ENCODE results near the gene THUMPD3. TPM values are rescaled to one million over a fixed set of nuclear protein-coding genes. Genes with fewer than 3 reads are reported as not detected.

THUMPD3 gene
- polyA plus RNA-seq, 2 donors = 21.2 to 24.7 TPM

- Histone ChIP-seq H3K9me3 (ENCODE audit: control insufficient read depth in 2 of 2, insufficient read depth in 1 of 2, low read depth in 1 of 2, low read length in 1 of 2) (no peaks in the 10 kb centered on the region), H3K4me1 (ENCODE audit: control insufficient read depth in 2 of 2, insufficient read depth in 2 of 2, low read length in 1 of 2) (no peaks in the 10 kb centered on the region), H3K27me3 (ENCODE audit: control insufficient read depth in 1 of 2, insufficient read depth in 2 of 2, low read length in 2 of 2) (no peaks in the 10 kb centered on the region), H3K27ac (ENCODE audit: low read depth in 2 of 2, low read length in 1 of 2) (no peak overlapping the region), H3K36me3 (ENCODE audit: control insufficient read depth in 2 of 2, insufficient read depth in 2 of 2, low read length in 1 of 2) (no peaks in the 10 kb centered on the region), H3K4me3 (ENCODE audit: low read depth in 1 of 2, low read length in 2 of 2) (no peak overlapping the region)
- WGBS, 2 donors = 32 to 41% methylated on average over 1 of the region's 1 CpG
Observed at GRCh38 chr3:9339761-9340471, 22.9 kb upstream of the THUMPD3 start.

GRCh38 chr3:9340472-9340902, 22.4 kb upstream of the THUMPD3 start:
- Histone ChIP-seq H3K27me3 (ENCODE audit: control insufficient read depth in 1 of 2, insufficient read depth in 2 of 2, low read length in 2 of 2) (no peaks in the 10 kb centered on the region), H3K4me1 (ENCODE audit: control insufficient read depth in 2 of 2, insufficient read depth in 2 of 2, low read length in 1 of 2) (no peaks in the 10 kb centered on the region)
- WGBS, 2 donors = 89 to 96% methylated on average over 3 of the region's 3 CpGs

GRCh38 chr3:9342696-9343095, 20.2 kb upstream of the THUMPD3 start:
- H3K4me3 ChIP-seq (ENCODE audit: low read depth in 1 of 2, low read length in 2 of 2) = no peak overlapping the region
- H3K27ac ChIP-seq (ENCODE audit: low read depth in 2 of 2, low read length in 1 of 2) = no peak overlapping the region
- no peaks in the 10 kb centered on the region for H3K4me1 ChIP-seq (ENCODE audit: control insufficient read depth in 2 of 2, insufficient read depth in 2 of 2, low read length in 1 of 2)
- 70 to 83% methylated on average over 4 of the region's 4 CpGs for WGBS, 2 donors
- no peaks in the 10 kb centered on the region for H3K27me3 ChIP-seq (ENCODE audit: control insufficient read depth in 1 of 2, insufficient read depth in 2 of 2, low read length in 2 of 2)
- H3K9me3 ChIP-seq (ENCODE audit: control insufficient read depth in 2 of 2, insufficient read depth in 1 of 2, low read depth in 1 of 2, low read length in 1 of 2) = no peaks in the 10 kb centered on the region
- H3K36me3 ChIP-seq (ENCODE audit: control insufficient read depth in 2 of 2, insufficient read depth in 2 of 2, low read length in 1 of 2) = no peaks in the 10 kb centered on the region

More at GRCh38 chr3:9340472-9340902, 22.4 kb upstream of the THUMPD3 start:
- Histone ChIP-seq H3K4me3 (ENCODE audit: low read depth in 1 of 2, low read length in 2 of 2) (no peak overlapping the region), H3K9me3 (ENCODE audit: control insufficient read depth in 2 of 2, insufficient read depth in 1 of 2, low read depth in 1 of 2, low read length in 1 of 2) (no peaks in the 10 kb centered on the region), H3K27ac (ENCODE audit: low read depth in 2 of 2, low read length in 1 of 2) (no peak overlapping the region), H3K36me3 (ENCODE audit: control insufficient read depth in 2 of 2, insufficient read depth in 2 of 2, low read length in 1 of 2) (no peaks in the 10 kb centered on the region)

GRCh38 chr3:9343115-9343514, 19.7 kb upstream of the THUMPD3 start:
- H3K36me3 ChIP-seq (ENCODE audit: control insufficient read depth in 2 of 2, insufficient read depth in 2 of 2, low read length in 1 of 2) = no peaks in the 10 kb centered on the region

DNA sequence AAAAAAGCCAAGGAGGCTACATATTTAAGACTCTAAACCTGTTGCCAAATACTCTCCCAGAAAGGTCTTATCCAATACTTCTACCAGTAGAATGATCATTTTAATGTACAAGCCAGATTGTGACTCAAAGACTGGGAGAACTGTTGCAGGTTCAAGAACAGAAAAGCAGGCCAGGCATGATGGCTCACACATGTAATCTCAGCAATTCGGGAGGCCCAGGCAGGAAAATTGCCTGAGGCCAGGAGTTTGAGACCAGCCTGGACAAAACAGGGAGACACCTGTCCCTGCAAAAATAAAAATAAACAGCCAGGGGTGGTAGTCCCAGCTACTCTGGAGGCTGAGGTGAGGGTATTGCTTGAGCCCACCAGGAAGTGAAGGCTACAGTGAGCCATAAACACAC, 17.8 kb upstream of the THUMPD3 start:
- Histone ChIP-seq H3K27ac (ENCODE audit: low read depth in 2 of 2, low read length in 1 of 2) (no peak overlapping the region), H3K4me3 (ENCODE audit: low read depth in 1 of 2, low read length in 2 of 2) (no peak overlapping the region), H3K4me1 (ENCODE audit: control insufficient read depth in 2 of 2, insufficient read depth in 2 of 2, low read length in 1 of 2) (peaks cover 0 to 12% of the 10 kb centered on the region in 2 donors), H3K27me3 (ENCODE audit: control insufficient read depth in 1 of 2, insufficient read depth in 2 of 2, low read length in 2 of 2) (no peaks in the 10 kb centered on the region), H3K36me3 (ENCODE audit: control insufficient read depth in 2 of 2, insufficient read depth in 2 of 2, low read length in 1 of 2) (no peaks in the 10 kb centered on the region), H3K9me3 (ENCODE audit: control insufficient read depth in 2 of 2, insufficient read depth in 1 of 2, low read depth in 1 of 2, low read length in 1 of 2) (no peaks in the 10 kb centered on the region)
- WGBS, 2 donors = 13 to 26% methylated on average over 1 of the region's 1 CpG

More at GRCh38 chr3:9343115-9343514, 19.7 kb upstream of the THUMPD3 start:
- H3K27me3 ChIP-seq (ENCODE audit: control insufficient read depth in 1 of 2, insufficient read depth in 2 of 2, low read length in 2 of 2) = no peaks in the 10 kb centered on the region
- no peak overlapping the region for H3K27ac ChIP-seq (ENCODE audit: low read depth in 2 of 2, low read length in 1 of 2)
- no peaks in the 10 kb centered on the region for H3K9me3 ChIP-seq (ENCODE audit: control insufficient read depth in 2 of 2, insufficient read depth in 1 of 2, low read depth in 1 of 2, low read length in 1 of 2)
- WGBS, 2 donors = 63 to 81% methylated on average over 4 of the region's 4 CpGs
- H3K4me3 ChIP-seq (ENCODE audit: low read depth in 1 of 2, low read length in 2 of 2) = no peak overlapping the region
- no peaks in the 10 kb centered on the region for H3K4me1 ChIP-seq (ENCODE audit: control insufficient read depth in 2 of 2, insufficient read depth in 2 of 2, low read length in 1 of 2)

- Histone ChIP-seq H3K9me3 (ENCODE audit: control insufficient read depth in 2 of 2, insufficient read depth in 1 of 2, low read depth in 1 of 2, low read length in 1 of 2) (no peaks in the 10 kb centered on the region), H3K4me3 (ENCODE audit: low read depth in 1 of 2, low read length in 2 of 2) (no peak overlapping the region), H3K27me3 (ENCODE audit: control insufficient read depth in 1 of 2, insufficient read depth in 2 of 2, low read length in 2 of 2) (no peaks in the 10 kb centered on the region), H3K27ac (ENCODE audit: low read depth in 2 of 2, low read length in 1 of 2) (no peak overlapping the region), H3K4me1 (ENCODE audit: control insufficient read depth in 2 of 2, insufficient read depth in 2 of 2, low read length in 1 of 2) (peaks cover 0 to 12% of the 10 kb centered on the region in 2 donors), H3K36me3 (ENCODE audit: control insufficient read depth in 2 of 2, insufficient read depth in 2 of 2, low read length in 1 of 2) (no peaks in the 10 kb centered on the region)
- WGBS, 2 donors = 83 to 89% methylated on average over 1 of the region's 1 CpG
Observed at GRCh38 chr3:9346141-9346540, 16.7 kb upstream of the THUMPD3 start.

DNA sequence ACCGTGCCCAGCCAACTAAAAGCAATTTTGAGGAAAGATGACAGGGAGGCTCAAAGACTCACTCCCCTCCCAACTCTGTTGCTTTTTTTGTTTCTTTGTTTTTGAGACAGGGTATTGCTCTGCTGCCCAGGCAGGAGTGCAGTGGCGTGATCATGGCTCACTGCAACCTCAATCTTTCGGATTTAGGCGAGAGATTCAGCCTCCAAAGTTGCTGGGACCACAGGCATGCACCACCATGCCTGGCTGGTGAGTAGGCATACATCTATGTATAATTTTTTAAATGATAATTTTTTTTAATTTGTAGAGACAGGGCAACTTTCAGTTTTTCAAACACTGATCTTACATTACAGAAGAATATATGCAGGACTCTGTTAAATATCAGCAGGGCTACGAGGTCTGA, 15.8 kb upstream of the THUMPD3 start:
- WGBS, 2 donors = 67 to 73% methylated on average over 5 of the region's 5 CpGs
- no peaks in the 10 kb centered on the region for H3K36me3 ChIP-seq (ENCODE audit: control insufficient read depth in 2 of 2, insufficient read depth in 2 of 2, low read length in 1 of 2)
- H3K4me3 ChIP-seq (ENCODE audit: low read depth in 1 of 2, low read length in 2 of 2) = no peak overlapping the region
- no peaks in the 10 kb centered on the region for H3K27me3 ChIP-seq (ENCODE audit: control insufficient read depth in 1 of 2, insufficient read depth in 2 of 2, low read length in 2 of 2)
- H3K9me3 ChIP-seq (ENCODE audit: control insufficient read depth in 2 of 2, insufficient read depth in 1 of 2, low read depth in 1 of 2, low read length in 1 of 2) = no peaks in the 10 kb centered on the region
- H3K4me1 ChIP-seq (ENCODE audit: control insufficient read depth in 2 of 2, insufficient read depth in 2 of 2, low read length in 1 of 2) = peaks cover 0 to 14% of the 10 kb centered on the region in 2 donors
- H3K27ac ChIP-seq (ENCODE audit: low read depth in 2 of 2, low read length in 1 of 2) = no peak overlapping the region

GRCh38 chr3:9347887-9348286, 15.0 kb upstream of the THUMPD3 start:
- H3K27me3 ChIP-seq (ENCODE audit: control insufficient read depth in 1 of 2, insufficient read depth in 2 of 2, low read length in 2 of 2) = no peaks in the 10 kb centered on the region
- no peaks in the 10 kb centered on the region for H3K36me3 ChIP-seq (ENCODE audit: control insufficient read depth in 2 of 2, insufficient read depth in 2 of 2, low read length in 1 of 2)
- 36 to 45% methylated on average over 2 of the region's 2 CpGs for WGBS, 2 donors
- no peak overlapping the region for H3K27ac ChIP-seq (ENCODE audit: low read depth in 2 of 2, low read length in 1 of 2)
- H3K9me3 ChIP-seq (ENCODE audit: control insufficient read depth in 2 of 2, insufficient read depth in 1 of 2, low read depth in 1 of 2, low read length in 1 of 2) = no peaks in the 10 kb centered on the region
- peaks cover 0 to 16% of the 10 kb centered on the region in 2 donors for H3K4me1 ChIP-seq (ENCODE audit: control insufficient read depth in 2 of 2, insufficient read depth in 2 of 2, low read length in 1 of 2)
- no peak overlapping the region for H3K4me3 ChIP-seq (ENCODE audit: low read depth in 1 of 2, low read length in 2 of 2)

- no peak overlapping the region for H3K4me3 ChIP-seq (ENCODE audit: low read depth in 1 of 2, low read length in 2 of 2)
- peak overlapping the region; percentile 10 to 30 for H3K27ac ChIP-seq (ENCODE audit: low read depth in 2 of 2, low read length in 1 of 2)
- peaks cover 0 to 18% of the 10 kb centered on the region in 2 donors for H3K4me1 ChIP-seq (ENCODE audit: control insufficient read depth in 2 of 2, insufficient read depth in 2 of 2, low read length in 1 of 2)
- H3K27me3 ChIP-seq (ENCODE audit: control insufficient read depth in 1 of 2, insufficient read depth in 2 of 2, low read length in 2 of 2) = no peaks in the 10 kb centered on the region
- 31 to 45% methylated on average over 2 of the region's 2 CpGs for WGBS, 2 donors
- H3K36me3 ChIP-seq (ENCODE audit: control insufficient read depth in 2 of 2, insufficient read depth in 2 of 2, low read length in 1 of 2) = no peaks in the 10 kb centered on the region
- H3K9me3 ChIP-seq (ENCODE audit: control insufficient read depth in 2 of 2, insufficient read depth in 1 of 2, low read depth in 1 of 2, low read length in 1 of 2) = no peaks in the 10 kb centered on the region
Observed at GRCh38 chr3:9349321-9350117, 13.3 kb upstream of the THUMPD3 start.

All from esophagus (tissue), 2 donors.